Measurements from ENCODE around the gene KLF9. TPM values are rescaled to one million over a fixed set of nuclear protein-coding genes. Genes with fewer than 3 reads are reported as not detected.

The KLF9 gene
- total and polyA plus RNA-seq, 5 experiments from 2014 or later: 2.6 to 29.6 (median 4.0) TPM

DNA sequence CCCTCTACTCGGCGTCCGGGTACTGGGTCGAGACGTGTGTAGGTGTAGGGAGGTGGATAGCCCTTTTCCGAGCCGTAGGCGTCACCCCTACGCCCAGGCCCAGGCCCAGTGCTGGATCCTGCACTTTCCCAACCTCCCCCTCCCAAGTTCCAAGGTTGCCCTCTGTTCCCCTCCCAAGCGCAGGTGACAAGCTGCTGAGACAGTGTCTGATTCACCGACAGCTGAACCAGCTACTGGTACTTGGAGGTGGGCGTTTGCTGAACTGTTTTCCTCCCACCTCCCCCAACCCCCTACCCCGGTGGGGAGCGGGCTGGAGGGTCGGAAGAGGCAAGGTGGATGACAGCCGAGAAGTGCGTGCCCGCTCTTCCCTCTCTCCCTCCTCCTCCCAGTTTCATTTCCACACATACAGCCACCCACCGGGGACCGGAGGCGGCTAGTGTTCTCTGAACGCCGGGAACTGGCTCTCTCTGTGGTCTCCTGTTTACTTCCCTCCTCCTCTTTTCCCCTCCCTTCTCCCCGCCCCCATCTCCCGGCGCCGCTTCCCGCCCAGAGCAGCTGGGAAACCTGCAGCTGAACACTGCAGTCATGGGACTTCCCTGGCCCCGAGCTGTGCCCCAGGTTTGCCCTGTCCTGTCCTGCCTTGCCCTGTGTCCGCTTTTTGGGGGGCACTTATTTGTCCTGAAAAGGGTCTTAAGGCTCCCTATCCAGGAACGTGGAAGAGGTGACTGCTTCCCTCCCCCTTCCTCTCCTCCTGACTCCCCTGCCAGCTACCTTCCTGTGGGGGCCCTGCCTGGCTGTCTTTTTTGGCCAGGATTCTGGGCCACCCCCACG lies 6.2 kb upstream of the KLF9 start:
- H3K27ac Mint-ChIP-seq: peak overlapping the region; percentile 98 to 100 (median 100)
- DNase-seq (peak in 5 of 10 donors; percentile 26 to 49 (median 31)), ATAC-seq (peak in 1 of 2 donors; percentile 1)
- H3K4me1 Mint-ChIP-seq: peaks cover 27 to 54% (median 48%) of the 10 kb centered on the region in 4 donors
- no peaks in the 10 kb centered on the region for H3K9me3 Mint-ChIP-seq
- POLR2A ChIA-PET: interaction anchor here (0.6 to 5.2 kb wide), 26 partner anchors 8 to 182 kb away, joined by 3 to 61 read pairs (median 7); partner anchors contain the start of gene SMC5
- H3K4me3 Mint-ChIP-seq: peak overlapping the region; percentile 91 to 99 (median 97)
- H3K27me3 Mint-ChIP-seq: no peaks in the 10 kb centered on the region
- H3K36me3 Mint-ChIP-seq: no peaks in the 10 kb centered on the region

DNA sequence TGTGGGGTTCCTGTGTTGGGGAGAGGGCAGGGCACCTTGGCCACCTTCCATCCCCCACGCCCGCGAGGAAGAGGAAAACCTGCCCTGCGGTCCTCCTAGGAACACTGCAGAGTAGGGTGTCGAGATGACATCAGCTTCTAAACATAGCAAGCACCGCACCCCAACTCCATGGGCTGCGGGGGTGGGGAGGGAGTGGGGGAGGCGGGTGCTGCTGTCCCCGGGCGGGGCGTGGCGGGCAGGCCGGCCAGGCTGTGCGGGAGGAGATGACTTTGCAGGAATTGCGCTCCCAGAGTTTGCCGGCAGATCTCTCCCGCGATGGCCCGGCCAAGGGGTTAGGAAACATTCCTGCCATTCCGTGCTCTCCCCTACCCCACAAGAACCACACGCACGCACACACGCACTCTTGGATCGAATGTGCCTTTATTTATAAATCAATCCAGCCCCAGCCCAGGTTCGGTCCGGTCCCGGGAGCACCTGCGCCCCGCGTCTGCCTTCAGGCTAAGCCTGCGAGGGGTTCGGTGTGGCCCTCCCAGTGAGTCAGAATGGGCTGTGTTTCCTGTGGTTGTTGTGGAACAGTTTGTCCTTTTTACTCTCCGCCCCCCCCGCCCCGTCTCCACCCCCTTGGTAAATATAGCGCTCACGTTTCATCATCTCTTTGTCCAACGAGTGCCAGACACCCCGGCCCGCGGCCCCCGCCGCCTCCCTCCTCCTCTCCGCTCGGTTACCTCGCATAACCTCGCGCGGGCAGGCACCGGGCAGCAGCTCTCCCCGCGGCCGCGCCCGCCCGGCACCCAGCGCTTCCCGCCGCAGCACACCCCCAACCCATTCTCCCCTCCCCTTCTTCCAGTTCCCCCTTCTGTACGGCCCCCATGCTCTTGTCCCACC lies 5.3 kb upstream of the KLF9 start:
- Mint-ChIP-seq H3K4me1 (peaks cover 23 to 55% (median 50%) of the 10 kb centered on the region in 4 donors), H3K27ac (peak overlapping the region; percentile 98 to 100 (median 100)), H3K27me3 (no peaks in the 10 kb centered on the region), H3K4me3 (peak overlapping the region; percentile 91 to 99 (median 97)), H3K9me3 (no peaks in the 10 kb centered on the region), H3K36me3 (no peaks in the 10 kb centered on the region)
- peak; percentile 76 to 95 (median 86) for DNase-seq
- POLR2A ChIA-PET: interaction anchor here (0.9 to 5.2 kb wide), 26 partner anchors 8 to 1376 kb away, joined by 3 to 61 read pairs (median 6); partner anchors contain the start of gene SMC5
- peak; percentile 58 for ATAC-seq

- Mint-ChIP-seq H3K27ac (peak overlapping the region; percentile 97 to 100 (median 99)), H3K36me3 (no peaks in the 10 kb centered on the region), H3K4me3 (peak overlapping the region; percentile 86 to 99 (median 96)), H3K27me3 (no peaks in the 10 kb centered on the region), H3K9me3 (no peaks in the 10 kb centered on the region), H3K4me1 (peaks cover 30 to 59% (median 54%) of the 10 kb centered on the region in 4 donors)
- DNase-seq (peak in 9 of 10 donors; percentile 77 to 93 (median 85)), ATAC-seq (peak; percentile 42 to 56)
- POLR2A ChIA-PET: interaction anchor here (0.6 to 5.2 kb wide), 22 partner anchors 7 to 1377 kb away, joined by 3 to 61 read pairs (median 7); partner anchors contain the start of genes PTAR1 and SMC5
These were observed 4.5 kb upstream of the KLF9 start for GRCh38 chr9:70418822-70419555.

DNA sequence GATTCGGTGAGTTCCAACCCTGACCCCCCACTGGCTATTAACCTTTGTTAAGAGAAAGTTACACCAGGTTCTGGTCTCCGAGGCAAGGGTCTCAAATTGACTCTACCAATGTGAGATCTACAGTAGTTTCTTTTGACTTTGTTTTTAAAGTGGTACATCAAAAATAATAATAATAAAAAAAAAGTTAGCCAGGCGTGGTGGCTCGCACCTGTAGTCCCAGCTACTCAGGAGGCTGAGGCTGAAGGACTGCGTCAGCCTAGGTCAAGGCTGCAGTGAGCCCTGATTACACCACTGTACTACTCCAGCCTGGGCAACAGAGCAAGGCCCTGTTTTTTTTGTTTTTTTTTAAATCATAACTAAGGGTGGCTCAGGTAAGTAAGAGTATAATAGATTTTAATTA lies 1.0 kb upstream of the KLF9 start:
- Mint-ChIP-seq H3K27me3 (peaks cover 0 to 2% (median 0%) of the 10 kb centered on the region in 5 donors), H3K4me1 (peaks cover 22 to 55% (median 41%) of the 10 kb centered on the region in 4 donors), H3K9me3 (no peaks in the 10 kb centered on the region), H3K27ac (peak overlapping the region in 9 of 10 donors; percentile 59 to 100 (median 100)), H3K36me3 (peaks cover 0 to 2% (median 0%) of the 10 kb centered on the region in 3 donors), H3K4me3 (peak overlapping the region in 1 of 10 donors; percentile 14)
- POLR2A ChIA-PET: interaction anchor here (1.6 to 1.9 kb wide), 2 partner anchors 54 to 157 kb away, joined by 3 to 4 read pairs; partner anchors contain the start of gene SMC5
- no peak for DNase-seq
- no peak for ATAC-seq

- no peak for DNase-seq
- peaks cover 0 to 2% (median 0%) of the 10 kb centered on the region in 5 donors for H3K27me3 Mint-ChIP-seq
- peaks cover 0 to 2% (median 0%) of the 10 kb centered on the region in 3 donors for H3K36me3 Mint-ChIP-seq
- H3K27ac Mint-ChIP-seq: peak overlapping the region; percentile 99 to 100 (median 100)
- no peak for ATAC-seq
- POLR2A ChIA-PET: interaction anchor here (1.6 to 2.1 kb wide), 4 partner anchors 16 to 157 kb away, joined by 3 to 12 read pairs (median 6); partner anchors contain the start of gene SMC5
- H3K4me3 Mint-ChIP-seq: peak overlapping the region in 6 of 10 donors; percentile 97 to 100 (median 100)
- peaks cover 24 to 59% (median 44%) of the 10 kb centered on the region in 4 donors for H3K4me1 Mint-ChIP-seq
- no peaks in the 10 kb centered on the region for H3K9me3 Mint-ChIP-seq
These were observed 584 bp upstream of the KLF9 start for GRCh38 chr9:70415041-70415440.

GRCh38 chr9:70413464-70413798 lies 1.0 kb downstream of the KLF9 start:
- peaks cover 0 to 2% (median 0%) of the 10 kb centered on the region in 3 donors for H3K36me3 Mint-ChIP-seq
- ATAC-seq: peak; percentile 44 to 45
- peak in 5 of 10 donors; percentile 54 to 84 (median 62) for DNase-seq

GRCh38 chr9:70412832-70413463 lies 1.5 kb downstream of the KLF9 start:
- Mint-ChIP-seq H3K9me3 (no peaks in the 10 kb centered on the region), H3K36me3 (peaks cover 0 to 2% (median 1%) of the 10 kb centered on the region in 3 donors), H3K27me3 (peaks cover 0 to 2% (median 0%) of the 10 kb centered on the region in 5 donors), H3K4me1 (peaks cover 29 to 65% (median 47%) of the 10 kb centered on the region in 4 donors), H3K27ac (peak overlapping the region; percentile 95 to 100 (median 99)), H3K4me3 (peak overlapping the region; percentile 97 to 100 (median 98))
- no peak for ATAC-seq
- peak in 7 of 10 donors; percentile 18 to 68 (median 52) for DNase-seq
- POLR2A ChIA-PET: interaction anchor here (0.6 to 4.9 kb wide), 14 partner anchors 8 to 1952 kb away, joined by 3 to 61 read pairs (median 4); partner anchors contain the start of genes SMC5 and ZFAND5

More at GRCh38 chr9:70413464-70413798, 1.0 kb downstream of the KLF9 start:
- H3K27ac Mint-ChIP-seq: peak overlapping the region; percentile 99 to 100 (median 100)
- H3K9me3 Mint-ChIP-seq: no peaks in the 10 kb centered on the region
- H3K4me3 Mint-ChIP-seq: peak overlapping the region; percentile 95 to 100 (median 98)
- POLR2A ChIA-PET: interaction anchor here (1.2 to 4.9 kb wide), 9 partner anchors 7 to 1952 kb away, joined by 3 to 61 read pairs (median 9); partner anchors contain the start of genes SMC5 and ZFAND5
- H3K4me1 Mint-ChIP-seq: peaks cover 24 to 64% (median 45%) of the 10 kb centered on the region in 4 donors
- peaks cover 0 to 2% (median 0%) of the 10 kb centered on the region in 5 donors for H3K27me3 Mint-ChIP-seq

DNA sequence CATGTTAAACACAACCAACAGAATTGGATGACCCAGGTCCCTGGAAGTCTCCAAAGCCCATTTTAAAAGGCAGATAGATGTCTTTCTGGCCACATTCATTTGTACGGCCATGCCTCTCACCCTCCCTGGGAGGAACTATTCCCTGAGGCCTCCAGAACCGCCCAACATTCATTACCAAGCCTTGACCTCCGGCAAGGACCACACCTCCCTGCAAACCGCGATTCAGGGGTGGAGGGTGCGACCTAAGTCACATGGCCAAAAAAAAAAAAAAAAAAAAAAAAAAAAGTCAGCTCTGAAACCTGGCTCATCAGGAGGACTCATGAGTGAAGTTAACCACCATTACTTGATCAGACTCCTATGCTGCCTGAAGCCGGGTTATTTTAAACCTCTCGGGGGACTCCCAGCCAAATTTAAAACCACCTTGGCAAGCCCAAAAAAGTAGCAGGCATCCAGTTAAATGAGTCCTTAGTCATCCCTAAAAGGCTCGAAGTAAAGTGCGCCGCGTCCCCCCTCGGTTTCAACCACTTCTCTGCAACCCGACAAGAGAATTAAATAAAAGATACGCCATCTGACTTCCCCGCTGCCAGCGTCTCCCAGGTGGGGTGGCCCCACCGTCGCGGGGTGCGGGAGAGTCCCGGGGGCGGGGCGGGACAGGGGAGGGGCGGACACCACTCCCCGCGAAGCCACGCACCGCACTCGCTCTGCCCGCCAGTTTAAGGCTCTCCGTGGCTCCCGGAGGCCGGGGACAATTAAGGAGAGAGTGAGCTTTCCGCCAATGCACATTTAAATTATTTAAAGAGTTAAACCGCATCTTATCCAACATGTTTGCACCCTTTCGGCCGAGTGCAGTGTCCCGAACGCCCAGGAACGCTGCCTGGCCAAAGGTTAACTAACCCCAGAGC lies 2.3 kb downstream of the KLF9 start:
- ATAC-seq: peak; percentile 11 to 13
- H3K27ac Mint-ChIP-seq: peak overlapping the region; percentile 95 to 100 (median 99)

GRCh38 chr9:70411121-70411929 lies 3.1 kb downstream of the KLF9 start:
- peak overlapping the region; percentile 97 to 100 (median 98) for H3K4me3 Mint-ChIP-seq
- H3K27me3 Mint-ChIP-seq: peaks cover 0 to 2% (median 0%) of the 10 kb centered on the region in 5 donors
- POLR2A ChIA-PET: interaction anchor here (0.8 to 4.9 kb wide), 12 partner anchors 7 to 155 kb away, joined by 3 to 61 read pairs (median 4); no protein-coding TSS in a partner anchor
- peak overlapping the region; percentile 95 to 100 (median 99) for H3K27ac Mint-ChIP-seq
- DNase-seq (peak in 4 of 10 donors; percentile 19 to 54 (median 48)), ATAC-seq (peak in 1 of 2 donors; percentile 8)
- H3K36me3 Mint-ChIP-seq: peaks cover 0 to 4% (median 2%) of the 10 kb centered on the region in 3 donors
- no peaks in the 10 kb centered on the region for H3K9me3 Mint-ChIP-seq
- H3K4me1 Mint-ChIP-seq: peaks cover 40 to 74% (median 61%) of the 10 kb centered on the region in 4 donors

More for the DNA sequence above, 2.3 kb downstream of the KLF9 start:
- Mint-ChIP-seq H3K4me3 (peak overlapping the region; percentile 97 to 100 (median 98)), H3K9me3 (no peaks in the 10 kb centered on the region), H3K27me3 (peaks cover 0 to 2% (median 0%) of the 10 kb centered on the region in 5 donors), H3K36me3 (peaks cover 0 to 4% (median 2%) of the 10 kb centered on the region in 3 donors), H3K4me1 (peaks cover 34 to 69% (median 55%) of the 10 kb centered on the region in 4 donors)
- POLR2A ChIA-PET: interaction anchor here (0.6 to 4.9 kb wide), 15 partner anchors 8 to 1953 kb away, joined by 3 to 61 read pairs (median 4); partner anchors contain the start of genes SMC5 and ZFAND5
- peak; percentile 39 to 79 (median 64) for DNase-seq
